HepG2 (cell line): ENCODE measurements around the gene ELP5. TPM values are rescaled to one million over a fixed set of nuclear protein-coding genes. Genes with fewer than 3 reads are reported as not detected.

ENCODE experiments used
- EEA1 ChIP-seq: sonication (generic); formaldehyde crosslinking; IDR thresholded peaks from 2 replicates; pipeline ENCODE4 v1.5.1; 2020; ENCODE audit warnings: mild to moderate bottlenecking, missing genetic modification reagents, borderline replicate concordance
- NFIB ChIP-seq: sonication (generic); formaldehyde crosslinking; IDR thresholded peaks from 2 replicates; pipeline ENCODE4 v1.9.0; 2021; ENCODE audit warnings: missing genetic modification reagents, mild to moderate bottlenecking, borderline replicate concordance
- NONO ChIP-seq, 2 experiments: fragments of 450-650 bp in 1 of 2; sonication (generic) in 1 of 2; formaldehyde crosslinking in 1 of 2; IDR thresholded peaks in 1 of 2; conservative IDR thresholded peaks in 1 of 2; 2 replicates each; pipeline versions ENCODE4 v1.6.1 to v1.8.0; 2017 to 2022; ENCODE audit warnings: mild to moderate bottlenecking in 1 of 2, missing genetic modification reagents in 1 of 2, moderate library complexity in 1 of 2
- TSC22D2 ChIP-seq: sonication (generic); formaldehyde crosslinking; IDR thresholded peaks from 2 replicates; pipeline ENCODE4 v1.5.1; 2020; ENCODE audit warnings: missing genetic modification reagents, mild to moderate bottlenecking, borderline replicate concordance
- ZFP41 ChIP-seq: sonication (generic); formaldehyde crosslinking; IDR thresholded peaks from 2 replicates; pipeline ENCODE4 v1.4.0; 2020; ENCODE audit warnings: mild to moderate bottlenecking, missing genetic modification reagents, borderline replicate concordance
- ZMAT3 ChIP-seq: sonication (generic); formaldehyde crosslinking; conservative IDR thresholded peaks from 2 replicates; pipeline ENCODE4 v1.7.0; 2021; ENCODE audit warnings: missing genetic modification reagents
- ZNF264 ChIP-seq: sonication (generic); formaldehyde crosslinking; IDR thresholded peaks from 2 replicates; pipeline ENCODE4 v1.4.0; 2020; ENCODE audit warnings: missing genetic modification reagents
- ZNF530 ChIP-seq: sonication (generic); formaldehyde crosslinking; IDR thresholded peaks from 2 replicates; pipeline ENCODE4 v1.5.0; 2020; ENCODE audit warnings: low read depth, mild to moderate bottlenecking, missing genetic modification reagents
- polyA plus RNA-seq, 8 experiments: library from polyadenylated mRNA; depleted of rRNA in 3 of 8; stranded (reverse) in 7 of 8; unstranded in 1 of 8; fragments of >200 nt; fragmentation: Illumina TruSeq in 4 of 8; extraction: Trizol in 4 of 8; gene quantifications; 2 replicates each; pipeline versions ENCODE4 v1.2.1 to v1.2.3, GENCODE V29; 2011 to 2016; ENCODE audit warnings: low read depth in 4 of 8, missing spikeins in 1 of 8, mixed read lengths in 1 of 8; ENCODE audit not compliant: insufficient read depth in 1 of 8
- total RNA-seq, 5 experiments: library from RNA; depleted of rRNA; stranded (reverse); fragments of >200 nt; fragmentation: Illumina TruSeq; extraction: Trizol; gene quantifications; 2 replicates each; pipeline ENCODE4 v1.2.3, GENCODE V29; 2016; ENCODE audit warnings: low read depth in 1 of 5
- TF ChIP-seq, protein P1 (sequence below): sonication (generic); formaldehyde crosslinking; IDR thresholded peaks from 2 replicates; pipeline ENCODE4 v1.5.1; 2020; ENCODE audit warnings: missing genetic modification reagents, mild to moderate bottlenecking, borderline replicate concordance
- TF ChIP-seq, protein P2 (sequence below), 2 experiments: fragments of 450-650 bp in 1 of 2; sonication (generic) in 1 of 2; formaldehyde crosslinking in 1 of 2; IDR thresholded peaks; 2 replicates each; pipeline versions ENCODE4 v1.6.1 to v1.8.0; 2016 to 2022; ENCODE audit warnings: antibody characterized with exemption in 1 of 2, mild to moderate bottlenecking in 1 of 2, missing genetic modification reagents in 1 of 2

The ELP5 gene
- total and polyA plus RNA-seq, 2 of the 13 experiments (the other 11 are each of a cell fraction or from before 2014, with no cell fraction given): 67.6 to 69.8 TPM

DNA sequence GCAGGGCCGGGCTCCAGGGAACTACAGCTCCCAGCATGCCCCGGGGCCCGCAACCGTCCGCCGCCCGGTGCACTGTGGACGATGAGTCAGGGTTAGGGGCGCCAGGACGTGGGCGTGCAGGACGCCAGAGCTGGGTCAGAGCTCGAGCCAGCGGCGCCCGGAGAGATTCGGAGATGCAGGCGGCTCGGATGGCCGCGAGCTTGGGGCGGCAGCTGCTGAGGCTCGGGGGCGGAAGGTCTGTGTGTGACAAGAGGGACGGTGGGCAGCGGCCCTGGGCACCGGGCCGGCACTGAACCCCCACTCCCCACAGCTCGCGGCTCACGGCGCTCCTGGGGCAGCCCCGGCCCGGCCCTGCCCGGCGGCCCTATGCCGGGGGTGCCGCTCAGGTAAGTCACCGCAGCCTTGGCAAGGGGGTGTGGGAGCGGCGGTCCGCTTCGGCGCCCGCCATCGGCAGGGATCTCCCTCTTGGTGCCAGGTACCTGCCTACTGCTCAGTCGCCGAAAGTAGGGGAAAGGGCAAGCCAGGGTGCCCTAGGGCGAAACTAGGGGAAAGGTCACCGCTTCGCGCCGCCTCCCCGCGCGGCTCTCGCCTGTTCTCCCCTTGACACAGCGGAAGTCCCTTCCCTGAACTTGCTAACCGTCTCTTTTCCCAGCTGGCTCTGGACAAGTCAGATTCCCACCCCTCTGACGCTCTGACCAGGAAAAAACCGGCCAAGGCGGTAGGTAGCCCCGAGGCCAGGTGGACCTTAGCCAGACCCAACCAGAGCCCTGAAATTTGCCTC lies 32.0 kb upstream of the ELP5 start, which contains the start of the genes ACADVL and DLG4 (continued):
- no peak for TF ChIP-seq ZNF530 (CRISPR knock-in tag)
- no peak for TF ChIP-seq ZNF264
- TF ChIP-seq ZFP41 (CRISPR knock-in tag): no peak
- no peak for TF ChIP-seq NONO (IDR thresholded peaks at IDR 0.05)
- TF ChIP-seq NONO (CRISPR knock-in tag; conservative IDR thresholded peaks at IDR 0.05): peak; percentile 66
- TF ChIP-seq TSC22D2 (CRISPR knock-in tag): no peak; the same call in 1 of the 2 replicates
- TF ChIP-seq ZMAT3 (CRISPR knock-in tag): peak; percentile 70; the same call in 1 of the 2 replicates
- TF ChIP-seq NFIB (CRISPR knock-in tag): no peak
- TF ChIP-seq, protein P1, sequence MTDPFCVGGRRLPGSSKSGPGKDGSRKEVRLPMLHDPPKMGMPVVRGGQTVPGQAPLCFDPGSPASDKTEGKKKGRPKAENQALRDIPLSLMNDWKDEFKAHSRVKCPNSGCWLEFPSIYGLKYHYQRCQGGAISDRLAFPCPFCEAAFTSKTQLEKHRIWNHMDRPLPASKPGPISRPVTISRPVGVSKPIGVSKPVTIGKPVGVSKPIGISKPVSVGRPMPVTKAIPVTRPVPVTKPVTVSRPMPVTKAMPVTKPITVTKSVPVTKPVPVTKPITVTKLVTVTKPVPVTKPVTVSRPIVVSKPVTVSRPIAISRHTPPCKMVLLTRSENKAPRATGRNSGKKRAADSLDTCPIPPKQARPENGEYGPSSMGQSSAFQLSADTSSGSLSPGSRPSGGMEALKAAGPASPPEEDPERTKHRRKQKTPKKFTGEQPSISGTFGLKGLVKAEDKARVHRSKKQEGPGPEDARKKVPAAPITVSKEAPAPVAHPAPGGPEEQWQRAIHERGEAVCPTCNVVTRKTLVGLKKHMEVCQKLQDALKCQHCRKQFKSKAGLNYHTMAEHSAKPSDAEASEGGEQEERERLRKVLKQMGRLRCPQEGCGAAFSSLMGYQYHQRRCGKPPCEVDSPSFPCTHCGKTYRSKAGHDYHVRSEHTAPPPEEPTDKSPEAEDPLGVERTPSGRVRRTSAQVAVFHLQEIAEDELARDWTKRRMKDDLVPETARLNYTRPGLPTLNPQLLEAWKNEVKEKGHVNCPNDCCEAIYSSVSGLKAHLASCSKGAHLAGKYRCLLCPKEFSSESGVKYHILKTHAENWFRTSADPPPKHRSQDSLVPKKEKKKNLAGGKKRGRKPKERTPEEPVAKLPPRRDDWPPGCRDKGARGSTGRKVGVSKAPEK (CRISPR knock-in tag): no peak
- peak; percentile 50; the same call in 1 of the 2 replicates for TF ChIP-seq EEA1 (CRISPR knock-in tag)
- TF ChIP-seq, protein P2, sequence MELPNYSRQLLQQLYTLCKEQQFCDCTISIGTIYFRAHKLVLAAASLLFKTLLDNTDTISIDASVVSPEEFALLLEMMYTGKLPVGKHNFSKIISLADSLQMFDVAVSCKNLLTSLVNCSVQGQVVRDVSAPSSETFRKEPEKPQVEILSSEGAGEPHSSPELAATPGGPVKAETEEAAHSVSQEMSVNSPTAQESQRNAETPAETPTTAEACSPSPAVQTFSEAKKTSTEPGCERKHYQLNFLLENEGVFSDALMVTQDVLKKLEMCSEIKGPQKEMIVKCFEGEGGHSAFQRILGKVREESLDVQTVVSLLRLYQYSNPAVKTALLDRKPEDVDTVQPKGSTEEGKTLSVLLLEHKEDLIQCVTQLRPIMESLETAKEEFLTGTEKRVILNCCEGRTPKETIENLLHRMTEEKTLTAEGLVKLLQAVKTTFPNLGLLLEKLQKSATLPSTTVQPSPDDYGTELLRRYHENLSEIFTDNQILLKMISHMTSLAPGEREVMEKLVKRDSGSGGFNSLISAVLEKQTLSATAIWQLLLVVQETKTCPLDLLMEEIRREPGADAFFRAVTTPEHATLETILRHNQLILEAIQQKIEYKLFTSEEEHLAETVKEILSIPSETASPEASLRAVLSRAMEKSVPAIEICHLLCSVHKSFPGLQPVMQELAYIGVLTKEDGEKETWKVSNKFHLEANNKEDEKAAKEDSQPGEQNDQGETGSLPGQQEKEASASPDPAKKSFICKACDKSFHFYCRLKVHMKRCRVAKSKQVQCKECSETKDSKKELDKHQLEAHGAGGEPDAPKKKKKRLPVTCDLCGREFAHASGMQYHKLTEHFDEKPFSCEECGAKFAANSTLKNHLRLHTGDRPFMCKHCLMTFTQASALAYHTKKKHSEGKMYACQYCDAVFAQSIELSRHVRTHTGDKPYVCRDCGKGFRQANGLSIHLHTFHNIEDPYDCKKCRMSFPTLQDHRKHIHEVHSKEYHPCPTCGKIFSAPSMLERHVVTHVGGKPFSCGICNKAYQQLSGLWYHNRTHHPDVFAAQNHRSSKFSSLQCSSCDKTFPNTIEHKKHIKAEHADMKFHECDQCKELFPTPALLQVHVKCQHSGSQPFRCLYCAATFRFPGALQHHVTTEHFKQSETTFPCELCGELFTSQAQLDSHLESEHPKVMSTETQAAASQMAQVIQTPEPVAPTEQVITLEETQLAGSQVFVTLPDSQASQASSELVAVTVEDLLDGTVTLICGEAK (IDR thresholded peaks at IDR 0.05): no peak
- TF ChIP-seq, protein P2 (CRISPR knock-in tag; IDR thresholded peaks at IDR 0.05): peak; percentile 67; the same call in 1 of the 2 replicates
